Memory B cell (primary cell): ENCODE measurements around the gene DENND5A.
"Not testable (repeated sequence)": the region's sequence is repeated elsewhere in the genome, so short reads cannot be mapped to it uniquely, and the experiment has no call there.

Experiments
- ATAC-seq: fragments of 150-1000 bp; cut with Tn5 transposase; 2 replicates; pipeline ENCODE4 v1.10.0; 2021; ENCODE audit warnings: low read depth, mild to moderate bottlenecking, moderate library complexity
- DNase-seq, 2 donors: peaks; one replicate each; pipeline ENCODE4 v3.0.0; 2022; ENCODE audit warnings: low spot score in 2 of 2
- H3K27ac Mint-ChIP-seq: one replicate; pipeline ENCODE4 v1.8.0; 2022; ENCODE audit warnings: mild to moderate bottlenecking, moderate library complexity, mixed read lengths
- H3K27me3 Mint-ChIP-seq: one replicate; pipeline ENCODE4 v1.8.0; 2022; ENCODE audit warnings: mixed read lengths
- H3K36me3 Mint-ChIP-seq: one replicate; pipeline ENCODE4 v1.8.0; 2022; ENCODE audit warnings: mild to moderate bottlenecking, mixed read lengths
- H3K4me1 Mint-ChIP-seq: one replicate; pipeline ENCODE4 v1.8.0; 2022; ENCODE audit warnings: mixed read lengths
- H3K4me3 Mint-ChIP-seq: one replicate; pipeline ENCODE4 v1.8.0; 2022; ENCODE audit warnings: mild to moderate bottlenecking, moderate library complexity, mixed read lengths
- H3K9me3 Mint-ChIP-seq: one replicate; pipeline ENCODE4 v1.8.0; 2022; ENCODE audit warnings: mixed read lengths

Gene DENND5A

DNA sequence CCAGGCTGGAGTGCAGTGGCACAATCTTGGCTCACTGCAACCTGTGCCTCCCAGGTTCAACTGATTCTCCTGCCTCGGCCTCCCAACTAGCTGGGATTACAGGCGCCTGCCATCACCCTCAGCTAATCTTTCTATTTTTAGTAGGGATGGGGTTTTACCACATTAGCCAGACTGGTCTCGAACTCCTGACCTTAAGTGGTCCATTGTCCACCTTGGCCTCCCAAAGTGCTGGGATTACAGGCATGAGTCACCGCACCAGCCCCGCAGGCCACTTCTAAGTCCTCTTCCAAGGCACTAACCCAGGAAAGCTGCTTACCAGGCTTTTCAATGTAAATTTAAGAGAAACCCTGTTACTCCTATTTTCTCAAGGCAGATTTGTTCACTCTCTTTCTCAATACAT is 50.4 kb downstream of the DENND5A start:
- H3K4me3 Mint-ChIP-seq = no peak overlapping the region
- ATAC-seq (no peak), DNase-seq (no peak)
- H3K36me3 Mint-ChIP-seq = no peaks in the 10 kb centered on the region
- H3K9me3 Mint-ChIP-seq = no peaks in the 10 kb centered on the region
- peak overlapping the region; percentile 37 for H3K27ac Mint-ChIP-seq
- peaks cover 18% of the 10 kb centered on the region for H3K4me1 Mint-ChIP-seq
- no peaks in the 10 kb centered on the region for H3K27me3 Mint-ChIP-seq

GRCh38 chr11:9211322-9211721 is 53.8 kb downstream of the DENND5A start:
- H3K4me3 Mint-ChIP-seq = no peak overlapping the region
- ATAC-seq = no peak
- H3K4me1 Mint-ChIP-seq = peaks cover 29% of the 10 kb centered on the region

DNA sequence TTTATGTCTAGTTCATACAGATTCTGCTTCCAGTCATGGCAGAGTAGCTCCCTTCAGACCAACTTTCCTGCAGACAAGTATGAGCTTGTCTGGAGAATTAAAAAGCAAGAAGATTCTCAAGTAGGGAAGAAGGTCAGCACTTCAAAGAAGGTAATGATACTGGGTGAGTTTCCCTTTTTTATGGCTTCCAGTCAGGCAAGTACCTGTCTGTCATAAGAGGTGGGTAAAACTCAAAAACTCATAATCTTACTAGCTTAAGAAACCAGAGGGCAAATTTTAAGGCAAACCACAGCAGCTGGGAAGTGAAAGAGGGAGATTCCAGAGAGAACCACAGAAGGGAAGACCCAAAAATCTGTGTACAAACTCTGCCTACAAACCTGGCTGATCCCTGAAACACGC is 54.2 kb downstream of the DENND5A start:
- DNase-seq = no peak
- no peaks in the 10 kb centered on the region for H3K27me3 Mint-ChIP-seq
- H3K4me1 Mint-ChIP-seq = peaks cover 29% of the 10 kb centered on the region
- no peaks in the 10 kb centered on the region for H3K9me3 Mint-ChIP-seq
- H3K4me3 Mint-ChIP-seq = no peak overlapping the region
- peak; percentile 61 for ATAC-seq
- no peaks in the 10 kb centered on the region for H3K36me3 Mint-ChIP-seq
- no peak overlapping the region for H3K27ac Mint-ChIP-seq

More at GRCh38 chr11:9211322-9211721, 53.8 kb downstream of the DENND5A start:
- Mint-ChIP-seq H3K27ac (peak overlapping the region; percentile 18), H3K36me3 (no peaks in the 10 kb centered on the region), H3K27me3 (no peaks in the 10 kb centered on the region), H3K9me3 (no peaks in the 10 kb centered on the region)
- no peak for DNase-seq

DNA sequence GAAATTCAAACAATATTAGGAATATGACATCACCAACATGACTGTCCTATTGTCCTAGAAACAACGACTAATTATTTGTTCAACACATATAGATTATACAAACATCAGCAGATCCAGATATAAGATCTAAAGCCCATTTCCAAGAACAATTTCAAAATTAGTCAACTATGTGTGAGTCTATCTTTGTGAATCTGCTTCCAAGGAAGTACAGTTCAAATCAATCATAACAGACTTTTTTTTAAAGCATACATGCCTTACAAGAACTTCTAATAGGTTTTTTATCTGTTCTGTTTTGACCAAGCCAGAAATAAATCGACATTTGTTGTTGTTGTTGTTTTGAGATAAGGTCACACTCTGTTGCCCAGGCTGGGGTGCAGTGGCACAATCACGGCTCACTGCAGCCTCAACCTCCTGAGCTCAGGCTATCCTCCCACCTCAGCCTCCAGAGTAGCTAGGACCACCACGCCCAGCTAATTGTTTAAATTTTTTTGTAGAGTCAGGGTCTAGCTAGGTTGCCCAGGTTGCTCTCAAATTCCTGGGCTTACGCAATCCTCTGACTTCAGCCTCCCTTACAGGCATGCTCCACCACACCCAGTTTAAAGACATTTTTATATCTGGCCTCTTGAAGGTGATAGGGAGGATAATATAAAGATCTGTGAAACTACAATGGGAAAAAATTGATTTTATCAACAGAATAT is 54.8 kb downstream of the DENND5A start:
- H3K27me3 Mint-ChIP-seq = no peaks in the 10 kb centered on the region
- peaks cover 27% of the 10 kb centered on the region for H3K4me1 Mint-ChIP-seq
- DNase-seq (no peak), ATAC-seq (no peak)
- peak overlapping the region; percentile 19 for H3K27ac Mint-ChIP-seq
- no peak overlapping the region for H3K4me3 Mint-ChIP-seq
- H3K9me3 Mint-ChIP-seq = no peaks in the 10 kb centered on the region
- no peaks in the 10 kb centered on the region for H3K36me3 Mint-ChIP-seq

GRCh38 chr11:9209604-9210003 is 55.5 kb downstream of the DENND5A start:
- H3K4me3 Mint-ChIP-seq, H3K36me3 Mint-ChIP-seq, H3K9me3 Mint-ChIP-seq, H3K27me3 Mint-ChIP-seq, DNase-seq: not testable (repeated sequence)
- H3K27ac Mint-ChIP-seq = peak overlapping the region; percentile 70
- ATAC-seq = peak; percentile 15
- H3K4me1 Mint-ChIP-seq = peaks cover 23% of the 10 kb centered on the region

DNA sequence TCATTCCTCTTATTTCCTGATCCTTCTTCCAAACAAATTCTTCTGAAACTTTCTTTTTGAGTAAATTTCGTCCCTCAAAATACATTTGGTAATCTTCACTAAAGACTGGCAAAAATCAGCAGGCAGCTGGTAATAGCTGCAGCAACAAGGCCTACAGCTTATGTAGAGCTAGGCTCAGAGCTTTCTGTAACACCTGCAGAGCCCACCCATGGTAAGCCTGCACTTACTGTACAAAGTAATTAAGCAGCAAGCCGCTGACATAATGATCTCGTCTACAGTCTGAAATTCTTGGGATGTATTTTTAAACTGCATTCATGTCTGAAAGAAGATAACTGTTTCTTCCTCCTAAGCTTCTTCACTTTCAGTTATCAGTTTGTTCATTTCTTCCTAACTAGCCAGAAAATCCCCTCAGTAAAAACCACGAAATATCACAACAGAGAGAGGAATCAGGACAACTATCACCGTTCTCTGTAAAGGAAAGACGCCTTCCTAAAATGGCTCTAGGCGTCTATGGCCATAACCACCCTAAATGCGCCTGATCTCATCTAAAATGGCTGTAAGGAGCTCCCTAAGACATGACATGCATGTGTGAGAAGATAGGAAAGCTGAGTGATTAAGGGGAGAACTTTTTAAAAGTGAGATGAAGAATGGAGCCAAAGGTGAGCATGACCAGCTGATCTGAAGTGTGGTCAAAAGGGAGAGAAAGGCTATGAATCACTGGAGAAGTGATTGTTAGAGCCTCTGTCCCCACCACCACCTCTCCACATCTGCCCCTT is 56.2 kb downstream of the DENND5A start:
- H3K4me1 Mint-ChIP-seq = peaks cover 18% of the 10 kb centered on the region
- ATAC-seq = peak; percentile 31
- no peaks in the 10 kb centered on the region for H3K36me3 Mint-ChIP-seq
- no peak for DNase-seq
- H3K27me3 Mint-ChIP-seq = no peaks in the 10 kb centered on the region
- H3K27ac Mint-ChIP-seq = peak overlapping the region; percentile 70
- H3K9me3 Mint-ChIP-seq = no peaks in the 10 kb centered on the region
- peak overlapping the region; percentile 53 for H3K4me3 Mint-ChIP-seq

GRCh38 chr11:9207229-9207628 is 57.9 kb downstream of the DENND5A start:
- no peak for ATAC-seq
- Mint-ChIP-seq H3K36me3 (peaks cover 7% of the 10 kb centered on the region), H3K4me3 (no peak overlapping the region), H3K27ac (no peak overlapping the region), H3K27me3 (no peaks in the 10 kb centered on the region), H3K4me1 (peaks cover 18% of the 10 kb centered on the region), H3K9me3 (no peaks in the 10 kb centered on the region)
- no peak for DNase-seq

- H3K4me1 Mint-ChIP-seq = peaks cover 18% of the 10 kb centered on the region
- H3K27ac Mint-ChIP-seq = no peak overlapping the region
- H3K9me3 Mint-ChIP-seq = no peaks in the 10 kb centered on the region
- no peaks in the 10 kb centered on the region for H3K27me3 Mint-ChIP-seq
- ATAC-seq (no peak), DNase-seq (no peak)
- H3K36me3 Mint-ChIP-seq = peaks cover 7% of the 10 kb centered on the region
- H3K4me3 Mint-ChIP-seq = no peak overlapping the region
Observed at GRCh38 chr11:9206496-9206895, 58.7 kb downstream of the DENND5A start.

DNA sequence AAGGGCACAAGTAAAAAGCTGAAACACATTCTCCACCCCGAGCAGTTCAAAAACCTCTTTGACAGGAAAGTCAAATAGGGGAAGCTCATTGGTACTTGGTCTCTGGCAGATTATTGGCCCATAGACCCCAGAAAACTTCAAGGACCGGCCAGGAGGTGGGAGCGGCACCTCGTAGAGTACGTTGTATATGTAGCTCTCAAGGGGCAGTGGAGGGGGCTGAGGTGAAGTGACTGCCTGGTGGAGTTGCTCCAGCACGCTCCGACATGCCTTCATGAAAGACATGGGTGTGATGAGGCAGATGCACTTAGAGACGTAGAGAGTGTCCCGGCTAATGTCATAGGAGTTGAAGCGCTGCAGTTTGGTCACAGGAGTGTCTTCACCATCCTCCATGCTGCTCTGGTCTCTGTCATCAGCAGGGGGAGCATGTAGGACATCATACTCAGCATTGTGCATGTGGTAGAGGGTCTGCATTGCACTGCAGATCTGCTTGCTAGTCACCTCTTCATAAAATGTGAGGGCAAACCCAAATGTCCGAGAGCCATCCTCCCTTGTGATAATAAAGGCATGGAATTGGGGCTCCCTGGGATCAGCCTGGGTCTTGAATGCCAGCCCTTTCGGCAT is 61.3 kb downstream of the DENND5A start:
- Mint-ChIP-seq H3K9me3 (no peaks in the 10 kb centered on the region), H3K36me3 (peaks cover 9% of the 10 kb centered on the region), H3K27ac (no peak overlapping the region), H3K4me1 (peaks cover 3% of the 10 kb centered on the region), H3K27me3 (no peaks in the 10 kb centered on the region), H3K4me3 (no peak overlapping the region)
- no peak for DNase-seq
- no peak for ATAC-seq

- Mint-ChIP-seq H3K36me3 (peaks cover 9% of the 10 kb centered on the region), H3K4me1 (no peaks in the 10 kb centered on the region), H3K27me3 (no peaks in the 10 kb centered on the region), H3K27ac (no peak overlapping the region), H3K4me3 (no peak overlapping the region), H3K9me3 (no peaks in the 10 kb centered on the region)
- ATAC-seq = no peak
- DNase-seq = no peak
Observed at GRCh38 chr11:9201372-9202162, 63.6 kb downstream of the DENND5A start.

DNA sequence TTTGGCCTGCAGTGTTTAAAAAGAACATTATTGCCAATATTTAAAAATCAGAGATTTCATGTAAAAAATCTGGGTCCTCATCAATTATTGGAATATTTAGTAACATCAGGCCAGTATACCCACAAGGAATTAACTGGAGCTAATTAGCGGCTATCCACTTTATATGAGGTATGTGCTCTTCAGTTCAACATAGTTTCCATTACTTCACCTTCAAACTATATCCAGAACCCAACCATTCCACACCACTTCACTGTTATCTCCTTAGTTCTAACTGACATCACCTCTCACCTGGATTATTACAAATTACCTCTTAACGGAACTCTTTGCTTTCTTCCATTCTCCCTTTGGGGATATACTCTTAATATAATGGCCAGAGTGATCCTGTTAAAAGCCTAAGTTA is 64.7 kb downstream of the DENND5A start:
- ATAC-seq = no peak
- Mint-ChIP-seq H3K4me3 (no peak overlapping the region), H3K36me3 (peaks cover 9% of the 10 kb centered on the region), H3K27ac (no peak overlapping the region), H3K9me3 (no peaks in the 10 kb centered on the region), H3K27me3 (no peaks in the 10 kb centered on the region), H3K4me1 (no peaks in the 10 kb centered on the region)
- DNase-seq = no peak

- Mint-ChIP-seq H3K27me3 (no peaks in the 10 kb centered on the region), H3K4me1 (no peaks in the 10 kb centered on the region), H3K4me3 (no peak overlapping the region), H3K27ac (no peak overlapping the region), H3K9me3 (no peaks in the 10 kb centered on the region), H3K36me3 (peaks cover 17% of the 10 kb centered on the region)
- DNase-seq = no peak
- no peak for ATAC-seq
Observed at GRCh38 chr11:9193316-9193715, 71.8 kb downstream of the DENND5A start.

- DNase-seq = no peak
- H3K36me3 Mint-ChIP-seq = peaks cover 21% of the 10 kb centered on the region
- no peaks in the 10 kb centered on the region for H3K9me3 Mint-ChIP-seq
- H3K4me1 Mint-ChIP-seq = no peaks in the 10 kb centered on the region
- H3K27me3 Mint-ChIP-seq = no peaks in the 10 kb centered on the region
- ATAC-seq = no peak
- H3K4me3 Mint-ChIP-seq = no peak overlapping the region
- no peak overlapping the region for H3K27ac Mint-ChIP-seq
Observed at GRCh38 chr11:9192561-9192960, 72.6 kb downstream of the DENND5A start.
